Fibroblast of mammary gland (primary cell): ENCODE results near the gene UBAP2L.
A peak's percentile ranks its signal among the peaks of the same experiment; 100 is the strongest.
"Not testable (repeated sequence)": the region's sequence is repeated elsewhere in the genome, so short reads cannot be mapped to it uniquely, and the experiment has no call there.

ENCODE experiments used
- DNase-seq: peaks from one replicate; pipeline ENCODE4 v3.0.0-alpha.2; 2010; ENCODE audit warnings: low read depth
- H3K4me3 ChIP-seq: 2 replicates; pipeline ENCODE4 v1.5.1; 2011; ENCODE audit warnings: low read depth, mild to moderate bottlenecking, low read length, moderate library complexity; ENCODE audit not compliant: control insufficient read depth
- TF ChIP-seq, protein P1 (sequence below): conservative IDR thresholded peaks from 2 replicates; pipeline ENCODE4 v1.5.1; 2011; ENCODE audit warnings: low read depth, low read length, inconsistent platforms; ENCODE audit not compliant: control insufficient read depth, insufficient read depth

The UBAP2L gene

DNA sequence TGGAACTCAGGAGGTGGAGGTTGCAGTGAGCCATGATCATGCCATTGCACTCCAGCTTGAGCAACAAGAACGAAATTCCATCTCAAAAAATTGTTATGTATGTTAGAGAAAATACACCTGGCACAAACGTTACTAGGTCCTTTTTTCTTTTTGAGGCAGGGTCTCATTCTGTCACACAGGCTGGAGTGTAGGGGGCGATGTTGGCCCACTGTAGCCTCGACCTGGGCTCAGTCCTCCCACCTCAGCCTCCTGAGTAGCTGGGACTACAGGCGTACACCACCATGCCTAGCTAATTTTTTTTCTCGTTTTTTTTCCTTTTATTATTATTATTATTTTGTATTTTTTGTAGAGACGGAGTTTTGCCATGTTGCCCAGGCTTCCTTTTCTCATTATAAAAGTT is 56.0 kb downstream of the UBAP2L start:
- DNase-seq = no peak
- TF ChIP-seq, protein P1, sequence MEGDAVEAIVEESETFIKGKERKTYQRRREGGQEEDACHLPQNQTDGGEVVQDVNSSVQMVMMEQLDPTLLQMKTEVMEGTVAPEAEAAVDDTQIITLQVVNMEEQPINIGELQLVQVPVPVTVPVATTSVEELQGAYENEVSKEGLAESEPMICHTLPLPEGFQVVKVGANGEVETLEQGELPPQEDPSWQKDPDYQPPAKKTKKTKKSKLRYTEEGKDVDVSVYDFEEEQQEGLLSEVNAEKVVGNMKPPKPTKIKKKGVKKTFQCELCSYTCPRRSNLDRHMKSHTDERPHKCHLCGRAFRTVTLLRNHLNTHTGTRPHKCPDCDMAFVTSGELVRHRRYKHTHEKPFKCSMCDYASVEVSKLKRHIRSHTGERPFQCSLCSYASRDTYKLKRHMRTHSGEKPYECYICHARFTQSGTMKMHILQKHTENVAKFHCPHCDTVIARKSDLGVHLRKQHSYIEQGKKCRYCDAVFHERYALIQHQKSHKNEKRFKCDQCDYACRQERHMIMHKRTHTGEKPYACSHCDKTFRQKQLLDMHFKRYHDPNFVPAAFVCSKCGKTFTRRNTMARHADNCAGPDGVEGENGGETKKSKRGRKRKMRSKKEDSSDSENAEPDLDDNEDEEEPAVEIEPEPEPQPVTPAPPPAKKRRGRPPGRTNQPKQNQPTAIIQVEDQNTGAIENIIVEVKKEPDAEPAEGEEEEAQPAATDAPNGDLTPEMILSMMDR = peak; percentile 11
- no peak overlapping the region for H3K4me3 ChIP-seq

DNA sequence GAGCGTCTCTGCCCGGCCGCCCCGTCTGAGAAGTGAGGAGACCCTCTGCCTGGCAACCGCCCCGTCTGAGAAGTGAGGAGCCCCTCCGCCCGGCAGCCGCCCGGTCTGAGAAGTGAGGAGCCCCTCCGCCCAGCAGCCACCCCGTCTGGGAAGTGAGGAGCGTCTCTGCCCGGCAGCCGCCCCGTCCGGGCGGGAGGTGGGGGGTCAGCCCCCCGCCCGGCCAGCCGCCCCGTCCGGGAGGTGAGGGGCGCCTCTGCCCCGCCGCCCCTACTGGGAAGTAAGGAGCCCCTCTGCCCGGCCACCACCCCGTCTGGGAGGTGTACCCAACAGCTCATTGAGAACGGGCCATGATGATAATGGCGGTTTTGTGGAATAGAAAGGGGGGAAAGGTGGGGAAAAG is 66.8 kb downstream of the UBAP2L start:
- not testable (repeated sequence) for DNase-seq

DNA sequence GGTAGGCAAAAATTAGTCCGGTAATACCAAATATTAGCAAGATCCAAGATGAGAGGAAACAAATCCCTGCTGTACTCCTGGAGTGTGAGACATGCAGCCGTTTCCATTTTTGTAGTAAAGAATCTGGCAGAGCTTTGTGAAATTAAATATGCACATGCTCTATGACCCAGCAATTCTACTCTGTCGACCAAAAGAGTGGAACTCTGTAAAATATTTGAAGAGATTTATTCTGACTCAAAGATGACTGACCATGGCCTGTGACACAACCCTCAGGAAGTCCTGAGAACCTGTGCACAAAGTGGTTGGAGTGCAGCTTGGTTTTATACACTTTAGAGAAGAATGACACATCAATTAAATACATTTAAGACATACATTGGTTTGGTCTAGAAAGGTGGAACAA is 67.9 kb downstream of the UBAP2L start:
- TF ChIP-seq, protein P1 = no peak
- H3K4me3 ChIP-seq = no peak overlapping the region
- no peak for DNase-seq

More for the DNA sequence above, 66.8 kb downstream of the UBAP2L start:
- not testable (repeated sequence) for H3K4me3 ChIP-seq

DNA sequence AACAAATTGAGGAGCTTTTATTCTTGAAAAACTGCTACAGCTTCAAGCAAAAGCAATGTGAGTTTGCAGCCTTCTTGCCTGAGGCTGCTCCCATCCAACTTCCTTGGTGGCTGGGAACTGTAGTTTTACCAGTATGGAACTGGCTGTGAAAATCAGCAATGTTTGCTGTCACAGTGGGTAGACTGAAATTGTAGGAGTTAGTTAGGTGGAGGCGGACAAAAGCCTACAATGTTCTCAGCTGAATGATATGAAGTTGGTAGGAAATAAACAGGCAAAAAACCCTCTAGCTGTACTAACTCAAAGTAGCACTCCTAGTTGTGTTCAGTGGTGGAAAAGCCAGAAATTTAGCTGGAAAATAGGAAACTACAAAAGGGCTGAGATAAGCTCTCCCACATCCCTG is 70.2 kb downstream of the UBAP2L start:
- no peak for DNase-seq
- TF ChIP-seq, protein P1 = no peak
- no peak overlapping the region for H3K4me3 ChIP-seq

DNA sequence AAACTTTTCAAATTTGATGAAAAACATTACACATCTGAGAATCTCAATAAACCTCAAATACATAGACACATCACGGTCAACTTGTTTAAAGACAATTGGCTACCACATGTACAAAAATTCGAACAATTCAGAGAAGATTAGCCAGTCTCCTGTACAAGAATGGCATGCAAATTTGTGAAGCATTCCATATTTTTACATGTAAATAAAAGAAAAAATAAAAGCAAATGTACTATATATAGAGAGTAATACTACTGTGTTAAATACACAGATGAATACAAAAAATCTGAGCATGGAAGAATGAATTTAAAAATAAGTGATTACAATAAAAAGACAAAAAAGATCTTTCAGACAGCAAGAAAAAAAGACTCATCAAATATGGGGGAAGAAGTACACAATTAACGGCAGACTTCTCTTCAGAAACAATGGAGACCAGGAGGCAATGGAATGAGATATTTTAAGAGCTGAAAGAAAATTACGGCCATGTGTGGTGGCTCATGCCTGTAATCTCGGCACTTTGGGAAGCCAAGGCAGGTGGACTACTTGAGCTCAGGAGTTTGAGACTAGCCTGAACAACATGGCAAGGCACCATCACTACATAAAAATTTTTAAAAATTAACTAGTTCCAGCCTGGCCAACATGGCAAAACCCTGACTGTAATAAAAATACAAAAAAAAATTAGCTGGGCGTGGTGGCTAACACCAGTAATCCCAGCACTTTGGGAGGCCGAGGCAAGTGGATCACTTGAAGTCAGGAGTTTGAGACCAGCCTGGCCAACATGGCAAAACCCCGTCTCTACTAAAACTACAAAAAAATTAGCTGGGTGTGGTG is 74.9 kb downstream of the UBAP2L start:
- no peak for DNase-seq
- TF ChIP-seq, protein P1 = no peak
- H3K4me3 ChIP-seq = no peak overlapping the region

DNA sequence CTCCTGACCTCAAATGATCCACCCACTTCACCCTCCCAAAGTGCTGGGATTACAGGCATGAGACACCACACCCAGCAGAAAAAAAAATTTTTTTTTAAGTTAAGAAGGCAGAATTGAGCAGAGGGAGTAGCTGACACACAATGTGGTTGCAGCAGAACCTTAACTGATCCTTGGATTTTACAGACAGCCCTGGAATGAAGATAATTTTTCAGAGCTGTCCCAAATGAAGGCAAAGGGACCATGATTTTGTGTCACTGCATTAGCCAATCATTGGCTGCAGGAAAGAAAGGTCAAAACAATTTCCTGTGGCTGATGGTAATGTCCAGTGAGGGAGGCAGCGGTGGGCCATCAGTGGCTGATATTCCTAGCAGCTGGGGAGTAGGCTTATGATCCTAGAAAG is 80.8 kb downstream of the UBAP2L start:
- H3K4me3 ChIP-seq = no peak overlapping the region
- DNase-seq = no peak
- TF ChIP-seq, protein P1 = no peak

DNA sequence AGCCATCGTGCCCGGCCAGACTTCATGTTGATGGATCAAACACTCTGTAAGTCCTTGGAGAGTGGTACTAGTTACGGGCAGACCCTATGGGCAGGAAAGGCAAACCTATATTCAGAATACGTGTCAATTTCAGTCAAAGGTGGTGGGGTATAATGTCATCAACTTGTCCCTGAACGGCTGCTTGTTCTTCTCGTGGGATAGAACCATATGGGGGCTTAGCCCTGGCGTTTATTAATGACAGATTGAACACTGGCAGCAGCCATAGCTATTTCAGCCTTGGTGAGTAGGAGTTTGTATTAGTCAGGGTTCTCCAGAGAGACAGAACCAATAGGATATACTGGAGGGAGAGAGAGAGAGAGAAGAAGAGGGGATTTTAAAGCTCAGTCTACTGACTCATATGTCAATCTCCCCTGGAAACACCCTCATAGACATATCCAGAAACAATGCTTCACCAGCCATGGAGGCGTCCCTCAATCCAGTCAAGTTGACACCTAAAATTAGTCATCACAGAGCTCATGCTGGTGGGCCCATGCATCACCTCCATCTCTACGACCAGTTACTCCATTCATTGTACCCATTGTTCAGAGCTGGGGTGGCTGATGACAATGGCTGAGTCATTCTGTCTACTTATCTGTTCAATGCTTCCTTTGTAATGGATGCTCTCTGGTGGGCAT is 84.0 kb downstream of the UBAP2L start:
- DNase-seq = peak; percentile 43
- TF ChIP-seq, protein P1 = no peak
- H3K4me3 ChIP-seq = no peak overlapping the region
